Neural progenitor cell (in vitro differentiated cells): ENCODE data around the gene PIAS2.

Source experiments
- EZH2 ChIP-seq: fragments of 200-600 bp; sonication (generic); IDR thresholded peaks from 2 replicates; pipeline ENCODE4 v1.6.1; 2017; ENCODE audit warnings: antibody characterized with exemption, mild to moderate bottlenecking, moderate library complexity
- EZH2phosphoT487 ChIP-seq: fragments of 200-600 bp; sonication (generic); IDR thresholded peaks from 2 replicates; pipeline ENCODE4 v1.6.1; 2017; ENCODE audit warnings: antibody characterized with exemption
- TF ChIP-seq, protein P1 (sequence below): fragments of 200-600 bp; sonication (generic); IDR thresholded peaks from 2 replicates; pipeline ENCODE4 v1.5.1; 2017; ENCODE audit warnings: antibody characterized with exemption, mild to moderate bottlenecking

GRCh38 chr18:46958209-46958608 is 40.9 kb upstream of the PIAS2 start:
- TF ChIP-seq, protein P1, sequence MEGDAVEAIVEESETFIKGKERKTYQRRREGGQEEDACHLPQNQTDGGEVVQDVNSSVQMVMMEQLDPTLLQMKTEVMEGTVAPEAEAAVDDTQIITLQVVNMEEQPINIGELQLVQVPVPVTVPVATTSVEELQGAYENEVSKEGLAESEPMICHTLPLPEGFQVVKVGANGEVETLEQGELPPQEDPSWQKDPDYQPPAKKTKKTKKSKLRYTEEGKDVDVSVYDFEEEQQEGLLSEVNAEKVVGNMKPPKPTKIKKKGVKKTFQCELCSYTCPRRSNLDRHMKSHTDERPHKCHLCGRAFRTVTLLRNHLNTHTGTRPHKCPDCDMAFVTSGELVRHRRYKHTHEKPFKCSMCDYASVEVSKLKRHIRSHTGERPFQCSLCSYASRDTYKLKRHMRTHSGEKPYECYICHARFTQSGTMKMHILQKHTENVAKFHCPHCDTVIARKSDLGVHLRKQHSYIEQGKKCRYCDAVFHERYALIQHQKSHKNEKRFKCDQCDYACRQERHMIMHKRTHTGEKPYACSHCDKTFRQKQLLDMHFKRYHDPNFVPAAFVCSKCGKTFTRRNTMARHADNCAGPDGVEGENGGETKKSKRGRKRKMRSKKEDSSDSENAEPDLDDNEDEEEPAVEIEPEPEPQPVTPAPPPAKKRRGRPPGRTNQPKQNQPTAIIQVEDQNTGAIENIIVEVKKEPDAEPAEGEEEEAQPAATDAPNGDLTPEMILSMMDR = no peak
- TF ChIP-seq EZH2 (no peak), EZH2phosphoT487 (no peak)
